BLaER1 (cell line): Measurements from ENCODE around the gene LSM14A.

Source experiments
- H3K27ac ChIP-seq: shearing (Covaris generic); formaldehyde crosslinking; 2 replicates; pipeline ENCODE4 v1.8.1; 2022
- H3K27me3 ChIP-seq: shearing (Covaris generic); formaldehyde crosslinking; 2 replicates; pipeline ENCODE4 v1.8.1; 2022
- H3K36me3 ChIP-seq: shearing (Covaris generic); formaldehyde crosslinking; 2 replicates; pipeline ENCODE4 v1.8.1; 2022
- H3K4me1 ChIP-seq: shearing (Covaris generic); formaldehyde crosslinking; 2 replicates; pipeline ENCODE4 v1.8.1; 2022
- H3K4me2 ChIP-seq: shearing (Covaris generic); formaldehyde crosslinking; 2 replicates; pipeline ENCODE4 v1.8.1; 2022
- H3K4me3 ChIP-seq: shearing (Covaris generic); formaldehyde crosslinking; 2 replicates; pipeline ENCODE4 v1.8.1; 2022
- H3K9ac ChIP-seq: shearing (Covaris generic); formaldehyde crosslinking; 2 replicates; pipeline ENCODE4 v1.8.1; 2022
- H3K9me3 ChIP-seq: shearing (Covaris generic); formaldehyde crosslinking; 2 replicates; pipeline ENCODE4 v1.8.1; 2022
- H4K20me1 ChIP-seq: shearing (Covaris generic); formaldehyde crosslinking; 2 replicates; pipeline ENCODE4 v1.8.1; 2022
- Cebpa-rat ChIP-seq: shearing (Covaris generic); IDR thresholded peaks from 2 replicates; pipeline ENCODE4 v1.8.1; 2022

The LSM14A gene

DNA sequence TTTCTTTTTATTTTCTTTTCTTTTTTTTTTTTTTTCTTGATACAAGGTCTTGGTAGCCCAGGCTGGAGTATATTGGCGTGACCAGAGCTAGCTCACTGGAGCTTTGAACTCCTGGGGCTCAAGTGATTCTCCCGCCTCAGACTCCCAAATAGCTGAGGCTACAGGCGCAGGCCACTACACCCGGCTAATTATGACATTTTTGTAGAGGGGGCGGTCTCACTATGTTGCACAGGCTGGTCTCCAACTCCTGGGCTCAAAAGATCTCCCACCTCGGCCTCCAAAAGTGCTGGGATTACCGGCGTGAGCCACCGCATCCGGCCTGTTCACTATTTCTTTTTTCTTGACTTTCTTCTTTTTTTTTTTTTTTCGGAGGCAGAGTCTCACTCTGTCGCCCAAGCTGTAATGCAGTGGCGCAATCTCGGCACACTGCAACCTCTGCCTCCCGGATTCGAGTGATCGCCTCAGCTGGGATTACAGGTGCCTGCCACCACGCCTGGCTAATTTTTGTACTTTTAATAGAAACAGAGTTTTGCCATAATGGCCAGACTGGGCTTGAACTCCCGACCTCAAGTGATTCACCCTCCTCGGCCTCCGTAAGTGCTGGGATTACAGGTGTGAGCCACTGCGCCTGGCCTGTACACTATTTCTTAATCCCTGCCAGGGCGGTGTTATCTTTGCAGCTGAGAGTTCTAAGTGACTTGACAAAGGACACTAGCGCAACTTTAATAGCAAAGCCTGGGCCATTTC, 37.1 kb upstream of the LSM14A start:
- Histone ChIP-seq H3K9me3 (no peaks in the 10 kb centered on the region), H3K4me3 (peak overlapping the region; percentile 84), H3K9ac (peak overlapping the region; percentile 92), H3K27ac (peak overlapping the region; percentile 91), H3K36me3 (no peaks in the 10 kb centered on the region), H3K4me1 (peaks cover 14% of the 10 kb centered on the region), H3K27me3 (no peaks in the 10 kb centered on the region), H3K4me2 (peak overlapping the region; percentile 79), H4K20me1 (no peaks in the 10 kb centered on the region)
- TF ChIP-seq Cebpa-rat: no peak

DNA sequence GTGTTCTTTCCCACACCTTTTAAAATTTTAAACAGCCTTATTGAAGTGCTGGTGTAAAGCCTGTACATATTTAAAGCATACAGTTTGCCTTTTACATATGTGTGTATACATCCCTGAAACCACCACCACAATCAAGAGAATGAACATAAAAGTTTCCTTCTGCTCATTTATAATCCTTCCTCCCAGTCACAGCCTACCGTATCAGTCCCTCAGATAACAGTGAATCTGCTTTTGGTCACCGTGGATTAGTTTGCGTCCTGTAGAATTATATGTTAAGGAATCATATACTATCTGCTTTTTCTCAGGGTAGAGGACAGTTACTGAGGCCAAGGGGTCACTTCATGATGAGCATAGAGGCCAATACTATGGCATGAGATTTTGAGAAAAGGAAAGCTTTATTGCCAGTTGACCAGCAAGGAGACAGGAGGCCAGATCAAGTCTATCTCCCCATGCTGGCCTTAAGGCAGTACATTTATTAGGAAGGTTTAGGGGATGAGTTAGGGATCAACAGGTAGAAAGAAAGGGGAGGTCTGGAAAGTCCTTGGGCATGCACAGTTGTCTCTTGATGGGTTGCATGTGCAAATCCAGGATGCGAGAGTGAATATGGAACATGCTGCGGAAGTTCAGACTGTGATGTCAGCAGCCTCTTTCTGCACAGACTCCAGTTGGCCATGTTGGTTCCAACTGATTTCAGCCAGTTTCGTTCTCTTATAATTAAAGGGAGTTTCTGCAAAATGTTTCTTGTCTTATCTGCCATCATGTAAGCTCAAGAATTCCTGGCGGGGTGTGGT, 36.3 kb upstream of the LSM14A start:
- H3K9me3 ChIP-seq: no peaks in the 10 kb centered on the region
- H3K4me1 ChIP-seq: peaks cover 14% of the 10 kb centered on the region
- no peak for TF ChIP-seq Cebpa-rat
- H3K4me2 ChIP-seq: no peak overlapping the region; the same call in 1 of the 2 replicates
- no peaks in the 10 kb centered on the region for H4K20me1 ChIP-seq
- H3K27ac ChIP-seq: no peak overlapping the region
- H3K36me3 ChIP-seq: no peaks in the 10 kb centered on the region
- H3K9ac ChIP-seq: no peak overlapping the region
- no peak overlapping the region for H3K4me3 ChIP-seq
- H3K27me3 ChIP-seq: no peaks in the 10 kb centered on the region

DNA sequence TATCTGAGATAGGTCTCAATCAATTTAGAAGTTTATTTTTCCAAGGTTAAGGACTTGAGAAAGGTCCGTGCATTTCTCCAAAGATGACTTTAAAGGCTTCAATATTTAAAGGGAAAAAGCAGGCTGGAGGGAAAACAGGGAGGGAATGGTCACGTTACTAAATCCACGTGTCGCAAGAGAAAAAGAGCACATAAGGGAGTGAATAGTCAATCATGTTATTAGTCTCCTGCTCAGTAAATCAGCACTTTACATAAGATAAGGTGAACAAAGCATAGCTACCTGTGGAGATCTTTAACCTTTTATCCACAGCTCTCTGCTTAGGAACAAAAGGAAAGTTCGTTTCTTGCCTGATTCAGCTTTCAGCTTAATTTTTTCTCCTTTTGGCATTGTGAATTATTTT, 31.3 kb upstream of the LSM14A start:
- no peak overlapping the region for H3K4me3 ChIP-seq
- no peaks in the 10 kb centered on the region for H3K36me3 ChIP-seq
- no peaks in the 10 kb centered on the region for H4K20me1 ChIP-seq
- no peak for TF ChIP-seq Cebpa-rat
- H3K9me3 ChIP-seq: no peaks in the 10 kb centered on the region
- H3K4me1 ChIP-seq: no peaks in the 10 kb centered on the region
- no peak overlapping the region for H3K27ac ChIP-seq
- H3K9ac ChIP-seq: no peak overlapping the region
- H3K27me3 ChIP-seq: no peaks in the 10 kb centered on the region
- no peak overlapping the region for H3K4me2 ChIP-seq

DNA sequence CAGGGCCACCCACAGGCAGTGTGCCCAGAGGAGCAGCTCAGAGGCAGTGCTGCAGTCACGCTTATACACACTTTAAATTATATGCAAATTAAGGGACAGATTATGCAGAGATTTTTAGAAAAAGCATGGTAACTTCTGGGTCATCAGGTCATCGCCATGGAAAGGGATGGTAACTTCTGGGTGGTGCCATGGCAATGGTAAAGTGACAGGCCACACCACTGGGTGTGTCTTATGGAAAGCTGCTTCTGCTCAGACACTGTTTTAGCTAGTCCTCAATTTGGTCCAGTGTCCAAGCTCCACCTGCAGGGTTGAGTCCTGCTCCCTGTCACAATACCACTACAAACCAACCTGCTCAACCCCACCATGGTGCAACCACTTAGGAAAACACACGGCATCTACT, 29.9 kb upstream of the LSM14A start:
- TF ChIP-seq Cebpa-rat: no peak
- no peaks in the 10 kb centered on the region for H3K27me3 ChIP-seq
- no peaks in the 10 kb centered on the region for H4K20me1 ChIP-seq
- H3K4me3 ChIP-seq: no peak overlapping the region
- H3K9ac ChIP-seq: no peak overlapping the region
- H3K4me1 ChIP-seq: no peaks in the 10 kb centered on the region
- H3K9me3 ChIP-seq: no peaks in the 10 kb centered on the region
- no peak overlapping the region for H3K4me2 ChIP-seq
- H3K27ac ChIP-seq: no peak overlapping the region
- H3K36me3 ChIP-seq: no peaks in the 10 kb centered on the region

DNA sequence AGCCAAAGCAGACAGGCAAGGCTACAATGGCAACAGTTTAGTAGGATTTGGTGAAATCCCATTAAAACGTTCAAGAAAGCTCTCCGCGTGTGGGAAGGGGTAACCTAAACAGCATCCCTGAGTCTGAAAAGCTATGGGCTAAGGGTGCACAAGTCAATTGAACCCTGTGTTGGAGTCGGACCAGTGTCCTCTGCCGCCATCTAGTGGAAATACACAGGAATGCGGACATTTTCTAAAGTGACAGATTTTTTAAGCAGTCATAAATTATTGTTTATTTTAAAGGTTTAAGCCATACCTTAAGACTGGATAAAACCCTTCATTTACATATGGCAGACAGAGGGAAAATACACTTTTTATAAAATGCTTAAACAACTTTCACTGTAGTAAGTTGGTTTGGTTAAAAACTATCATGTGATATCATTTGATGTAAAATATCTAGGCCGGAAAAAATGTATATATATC, 26.5 kb upstream of the LSM14A start:
- TF ChIP-seq Cebpa-rat: no peak
- no peak overlapping the region for H3K4me2 ChIP-seq
- no peaks in the 10 kb centered on the region for H3K4me1 ChIP-seq
- no peaks in the 10 kb centered on the region for H3K9me3 ChIP-seq
- no peak overlapping the region for H3K27ac ChIP-seq
- H3K4me3 ChIP-seq: no peak overlapping the region
- H3K27me3 ChIP-seq: no peaks in the 10 kb centered on the region
- H3K9ac ChIP-seq: no peak overlapping the region
- H4K20me1 ChIP-seq: no peaks in the 10 kb centered on the region
- no peaks in the 10 kb centered on the region for H3K36me3 ChIP-seq

DNA sequence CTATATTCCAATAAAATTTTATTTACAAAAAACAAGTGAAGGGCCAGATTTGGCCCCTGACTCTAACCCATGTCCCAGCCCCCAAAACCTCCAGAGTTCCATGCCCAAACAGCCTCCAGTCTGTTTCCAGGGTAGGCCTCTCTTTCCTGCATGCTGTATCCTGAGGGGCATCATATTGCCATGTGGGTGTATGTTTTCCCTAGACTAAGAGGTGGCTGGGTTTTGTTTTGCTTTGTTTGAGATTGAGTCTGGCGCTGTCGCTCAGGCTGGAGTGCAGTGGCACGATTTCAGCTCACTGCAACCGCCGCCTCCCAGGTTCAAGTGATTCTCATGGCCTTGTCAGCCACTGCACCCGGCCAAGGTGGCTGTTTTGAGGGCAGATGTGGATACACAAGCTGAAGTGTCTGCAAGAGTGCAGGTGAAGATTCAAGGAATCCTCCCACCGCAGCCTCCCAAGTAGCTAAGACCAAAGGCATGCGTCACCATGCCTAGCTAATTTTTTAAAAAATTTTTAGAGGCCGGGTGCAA, 23.6 kb upstream of the LSM14A start:
- no peak overlapping the region for H3K9ac ChIP-seq
- no peak overlapping the region for H3K4me3 ChIP-seq
- no peaks in the 10 kb centered on the region for H3K36me3 ChIP-seq
- TF ChIP-seq Cebpa-rat: no peak
- H3K4me1 ChIP-seq: no peaks in the 10 kb centered on the region
- no peak overlapping the region for H3K4me2 ChIP-seq
- no peaks in the 10 kb centered on the region for H3K9me3 ChIP-seq
- H4K20me1 ChIP-seq: no peaks in the 10 kb centered on the region
- no peaks in the 10 kb centered on the region for H3K27me3 ChIP-seq
- no peak overlapping the region for H3K27ac ChIP-seq

DNA sequence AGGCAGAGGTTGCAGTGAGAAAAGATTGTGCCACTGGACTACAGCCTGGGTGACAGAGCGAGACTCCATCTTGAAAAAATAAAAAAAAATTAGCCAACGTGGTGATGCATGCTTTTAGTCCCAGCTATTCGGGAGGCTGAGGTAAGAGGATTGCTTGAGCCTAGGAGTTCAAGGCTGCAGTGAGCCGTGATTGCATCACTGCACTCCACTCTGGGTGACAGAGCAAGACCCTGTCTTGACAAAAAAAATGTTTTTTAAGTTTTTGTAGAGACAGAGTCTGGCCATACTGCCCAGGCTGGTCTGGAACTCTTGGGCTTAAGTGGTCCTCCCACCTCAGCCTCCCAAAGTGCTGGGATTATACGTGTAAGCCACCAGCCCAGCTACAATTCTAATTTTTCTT, 22.4 kb upstream of the LSM14A start:
- Histone ChIP-seq H3K9ac (no peak overlapping the region), H3K4me1 (no peaks in the 10 kb centered on the region), H4K20me1 (no peaks in the 10 kb centered on the region), H3K4me3 (no peak overlapping the region), H3K27me3 (no peaks in the 10 kb centered on the region), H3K9me3 (no peaks in the 10 kb centered on the region), H3K27ac (no peak overlapping the region), H3K4me2 (no peak overlapping the region), H3K36me3 (no peaks in the 10 kb centered on the region)
- TF ChIP-seq Cebpa-rat: no peak

DNA sequence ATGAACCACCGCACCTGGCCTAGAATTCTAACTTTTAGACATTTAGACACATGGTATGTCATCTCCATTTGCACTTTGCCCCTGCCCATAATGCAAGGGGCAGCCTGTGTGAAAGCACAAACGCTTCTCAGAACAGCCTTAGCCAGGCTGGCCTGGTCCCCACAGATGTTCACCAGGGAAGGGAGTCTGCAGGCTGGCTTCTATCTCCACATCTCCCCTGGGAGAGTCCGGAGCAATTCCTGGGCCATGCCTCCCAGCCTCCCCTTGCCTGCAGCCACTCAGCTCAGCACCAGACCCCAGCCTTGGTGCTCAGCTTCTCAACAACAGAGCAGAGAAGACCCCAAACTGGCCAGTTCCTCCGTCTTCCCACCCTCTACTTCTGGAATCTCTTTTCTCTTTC, 21.7 kb upstream of the LSM14A start:
- H3K4me2 ChIP-seq: no peak overlapping the region
- H3K9me3 ChIP-seq: no peaks in the 10 kb centered on the region
- no peak for TF ChIP-seq Cebpa-rat
- no peak overlapping the region for H3K9ac ChIP-seq
- H3K4me1 ChIP-seq: no peaks in the 10 kb centered on the region
- H4K20me1 ChIP-seq: no peaks in the 10 kb centered on the region
- H3K27me3 ChIP-seq: no peaks in the 10 kb centered on the region
- H3K36me3 ChIP-seq: no peaks in the 10 kb centered on the region
- H3K4me3 ChIP-seq: no peak overlapping the region
- H3K27ac ChIP-seq: no peak overlapping the region

DNA sequence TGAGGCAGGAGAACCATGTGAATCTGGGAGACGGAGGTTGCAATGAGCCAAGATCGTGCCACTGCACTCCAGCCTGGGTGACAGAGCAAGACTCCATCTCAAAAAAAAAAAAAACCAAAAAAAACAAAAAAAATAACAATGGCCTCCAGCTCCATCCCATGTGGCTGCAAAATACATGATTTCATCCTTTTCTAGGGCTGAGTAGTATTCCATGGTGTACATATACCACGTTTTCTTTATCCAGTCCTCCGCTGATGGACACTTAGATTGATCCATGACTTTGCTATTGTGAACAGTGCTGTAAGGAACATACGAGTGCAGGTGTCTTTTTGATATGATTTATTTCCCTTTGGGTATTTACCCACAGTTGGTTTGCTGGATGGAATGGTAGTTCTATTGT, 20.9 kb upstream of the LSM14A start:
- H3K4me1 ChIP-seq: no peaks in the 10 kb centered on the region
- H3K27ac ChIP-seq: no peak overlapping the region
- no peaks in the 10 kb centered on the region for H4K20me1 ChIP-seq
- no peaks in the 10 kb centered on the region for H3K36me3 ChIP-seq
- TF ChIP-seq Cebpa-rat: no peak
- H3K9ac ChIP-seq: no peak overlapping the region
- H3K4me3 ChIP-seq: no peak overlapping the region
- H3K4me2 ChIP-seq: no peak overlapping the region
- no peaks in the 10 kb centered on the region for H3K9me3 ChIP-seq
- no peaks in the 10 kb centered on the region for H3K27me3 ChIP-seq

DNA sequence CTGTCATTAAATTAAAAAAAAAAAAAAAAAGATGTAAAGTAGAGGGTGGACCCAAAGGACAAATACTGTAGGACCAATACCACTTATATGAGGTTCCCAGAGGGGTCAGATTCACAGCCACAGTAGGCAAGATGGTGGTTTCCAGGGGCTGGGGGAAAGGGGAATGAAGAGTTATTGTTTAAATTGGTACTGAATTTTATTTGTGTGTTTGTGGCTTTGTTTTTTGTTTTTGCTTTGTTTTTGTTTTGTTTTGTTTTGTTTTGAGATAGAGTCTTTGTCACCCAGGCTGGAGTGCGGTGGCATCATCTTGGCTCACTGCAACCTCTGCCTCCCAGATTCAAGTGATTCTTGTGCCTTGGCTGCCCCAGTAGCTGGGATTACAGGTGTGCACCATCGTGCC, 17.9 kb upstream of the LSM14A start:
- H3K27me3 ChIP-seq: no peaks in the 10 kb centered on the region
- H3K4me3 ChIP-seq: no peak overlapping the region
- no peak overlapping the region for H3K9ac ChIP-seq
- H3K9me3 ChIP-seq: no peaks in the 10 kb centered on the region
- H3K4me2 ChIP-seq: no peak overlapping the region
- H4K20me1 ChIP-seq: no peaks in the 10 kb centered on the region
- H3K27ac ChIP-seq: no peak overlapping the region
- TF ChIP-seq Cebpa-rat: no peak
- H3K4me1 ChIP-seq: peaks cover 6% of the 10 kb centered on the region
- no peaks in the 10 kb centered on the region for H3K36me3 ChIP-seq
